ENCODE measurements around the gene NSG1. TPM values are rescaled to one million over a fixed set of nuclear protein-coding genes. Genes with fewer than 3 reads are reported as not detected.

Gene NSG1
- total RNA-seq, 1 experiment from 2014 or later: 1.3 TPM

DNA sequence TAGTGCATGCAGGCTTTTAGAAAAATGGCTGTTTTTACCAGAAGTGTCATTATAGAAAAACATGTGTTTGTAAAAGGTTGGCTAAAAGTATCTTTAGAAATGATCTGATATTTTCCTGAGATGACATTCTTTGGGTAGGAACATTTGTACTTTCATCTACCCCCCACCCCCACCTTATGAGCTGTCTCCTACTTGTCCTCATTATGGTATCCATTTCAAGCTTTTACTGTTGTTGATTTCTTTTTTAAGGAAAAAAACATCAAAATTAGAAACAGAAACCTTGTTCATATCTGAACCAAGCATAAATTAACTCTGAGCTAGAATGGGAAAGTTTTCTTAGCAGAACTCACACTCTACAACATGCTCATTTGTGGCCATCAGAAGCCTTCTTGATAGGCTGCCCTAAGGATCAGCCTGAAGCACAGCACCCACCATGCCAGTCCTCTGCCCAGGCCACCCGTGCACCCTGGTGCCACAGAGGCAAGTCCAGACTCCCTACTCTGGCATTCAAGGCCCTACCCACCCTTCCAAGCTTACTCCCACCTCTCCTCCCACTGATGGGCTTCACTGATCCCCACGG is 49.4 kb downstream of the NSG1 start:
- ChIA-PET CTCF (no interaction called here), POLR2A (ENCODE audit: low non-redundant PET) (no interaction called here)
- BruUV-seq (replicated peaks): no TSS peak
- H3K4me3 ChIP-seq (ENCODE audit: low read depth, low read length, poor library complexity, severe bottlenecking): no peak overlapping the region
- no peak for TF ChIP-seq EZH2 (IDR thresholded peaks at IDR 0.05; ENCODE audit: borderline replicate concordance, low read depth, low read length, poor library complexity, severe bottlenecking)
- TF ChIP-seq, protein P1, sequence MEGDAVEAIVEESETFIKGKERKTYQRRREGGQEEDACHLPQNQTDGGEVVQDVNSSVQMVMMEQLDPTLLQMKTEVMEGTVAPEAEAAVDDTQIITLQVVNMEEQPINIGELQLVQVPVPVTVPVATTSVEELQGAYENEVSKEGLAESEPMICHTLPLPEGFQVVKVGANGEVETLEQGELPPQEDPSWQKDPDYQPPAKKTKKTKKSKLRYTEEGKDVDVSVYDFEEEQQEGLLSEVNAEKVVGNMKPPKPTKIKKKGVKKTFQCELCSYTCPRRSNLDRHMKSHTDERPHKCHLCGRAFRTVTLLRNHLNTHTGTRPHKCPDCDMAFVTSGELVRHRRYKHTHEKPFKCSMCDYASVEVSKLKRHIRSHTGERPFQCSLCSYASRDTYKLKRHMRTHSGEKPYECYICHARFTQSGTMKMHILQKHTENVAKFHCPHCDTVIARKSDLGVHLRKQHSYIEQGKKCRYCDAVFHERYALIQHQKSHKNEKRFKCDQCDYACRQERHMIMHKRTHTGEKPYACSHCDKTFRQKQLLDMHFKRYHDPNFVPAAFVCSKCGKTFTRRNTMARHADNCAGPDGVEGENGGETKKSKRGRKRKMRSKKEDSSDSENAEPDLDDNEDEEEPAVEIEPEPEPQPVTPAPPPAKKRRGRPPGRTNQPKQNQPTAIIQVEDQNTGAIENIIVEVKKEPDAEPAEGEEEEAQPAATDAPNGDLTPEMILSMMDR (conservative IDR thresholded peaks at IDR 0.05; ENCODE audit: low read depth, low read length): no peak
- intact Hi-C loops (cut with micrococcal nuclease; ENCODE audit: unreplicated experiment): loop anchor here (10.0 kb wide), 1 partner anchor 182 kb away; no protein-coding TSS in a partner anchor
- no peaks in the 10 kb centered on the region for H3K9me3 ChIP-seq (ENCODE audit: low read depth, low read length, poor library complexity, severe bottlenecking)
- H3K27ac ChIP-seq (ENCODE audit: low read depth, low read length, poor library complexity, severe bottlenecking): no peak overlapping the region
- H3K4me1 ChIP-seq (ENCODE audit: insufficient read depth, low read length, poor library complexity, severe bottlenecking): no peaks in the 10 kb centered on the region
- no peaks in the 10 kb centered on the region for H3K27me3 ChIP-seq (replicated peaks; ENCODE audit: insufficient read depth, low read depth, low read length, poor library complexity)
- H3K36me3 ChIP-seq (ENCODE audit: insufficient read depth, low read length, poor library complexity, severe bottlenecking): no peaks in the 10 kb centered on the region
- no peak for DNase-seq (ENCODE audit: low spot score)

GRCh38 chr4:4437798-4438470 is 51.0 kb downstream of the NSG1 start:
- CTCF ChIA-PET: no interaction called here
- Histone ChIP-seq H3K27me3 (replicated peaks; ENCODE audit: insufficient read depth, low read depth, low read length, poor library complexity) (no peaks in the 10 kb centered on the region), H3K36me3 (ENCODE audit: insufficient read depth, low read length, poor library complexity, severe bottlenecking) (no peaks in the 10 kb centered on the region), H3K4me3 (ENCODE audit: low read depth, low read length, poor library complexity, severe bottlenecking) (no peak overlapping the region), H3K27ac (ENCODE audit: low read depth, low read length, poor library complexity, severe bottlenecking) (no peak overlapping the region), H3K9me3 (ENCODE audit: low read depth, low read length, poor library complexity, severe bottlenecking) (no peaks in the 10 kb centered on the region), H3K4me1 (ENCODE audit: insufficient read depth, low read length, poor library complexity, severe bottlenecking) (no peaks in the 10 kb centered on the region)
- DNase-seq (ENCODE audit: low spot score): no peak
- POLR2A ChIA-PET (ENCODE audit: low non-redundant PET): no interaction called here
- no TSS peak for BruUV-seq (replicated peaks)
- TF ChIP-seq EZH2 (IDR thresholded peaks at IDR 0.05; ENCODE audit: borderline replicate concordance, low read depth, low read length, poor library complexity, severe bottlenecking): no peak
- TF ChIP-seq, protein P1 (conservative IDR thresholded peaks at IDR 0.05; ENCODE audit: low read depth, low read length): no peak
- intact Hi-C loops (cut with micrococcal nuclease; ENCODE audit: unreplicated experiment): loop anchor here (10.0 kb wide), 1 partner anchor 183 kb away; no protein-coding TSS in a partner anchor

DNA sequence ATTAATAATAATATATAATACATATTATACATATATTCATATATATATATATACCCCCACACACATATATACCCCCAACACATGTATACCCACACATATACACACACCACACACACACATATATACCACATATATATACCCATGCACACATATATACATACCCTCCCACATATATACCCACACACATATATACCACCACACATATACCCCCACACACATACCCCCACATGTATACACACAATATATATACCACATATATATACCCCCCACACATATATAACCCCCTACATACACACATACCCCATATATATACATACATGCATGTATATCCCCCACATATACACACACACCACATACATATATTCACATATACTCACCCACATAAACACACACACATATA is 52.0 kb downstream of the NSG1 start:
- TF ChIP-seq, protein P1 (conservative IDR thresholded peaks at IDR 0.05; ENCODE audit: low read depth, low read length): no peak
- no peak for TF ChIP-seq EZH2 (IDR thresholded peaks at IDR 0.05; ENCODE audit: borderline replicate concordance, low read depth, low read length, poor library complexity, severe bottlenecking)
- Histone ChIP-seq H3K36me3 (ENCODE audit: insufficient read depth, low read length, poor library complexity, severe bottlenecking) (no peaks in the 10 kb centered on the region), H3K4me1 (ENCODE audit: insufficient read depth, low read length, poor library complexity, severe bottlenecking) (no peaks in the 10 kb centered on the region), H3K9me3 (ENCODE audit: low read depth, low read length, poor library complexity, severe bottlenecking) (no peaks in the 10 kb centered on the region), H3K4me3 (ENCODE audit: low read depth, low read length, poor library complexity, severe bottlenecking) (no peak overlapping the region), H3K27me3 (replicated peaks; ENCODE audit: insufficient read depth, low read depth, low read length, poor library complexity) (no peaks in the 10 kb centered on the region), H3K27ac (ENCODE audit: low read depth, low read length, poor library complexity, severe bottlenecking) (no peak overlapping the region)
- no peak for DNase-seq (ENCODE audit: low spot score)
- intact Hi-C loops (cut with micrococcal nuclease; ENCODE audit: unreplicated experiment): loop anchor here (10.0 kb wide), 1 partner anchor 184 kb away; no protein-coding TSS in a partner anchor
- ChIA-PET CTCF (no interaction called here), POLR2A (ENCODE audit: low non-redundant PET) (no interaction called here)
- no TSS peak for BruUV-seq (replicated peaks)

All from A673 (cell line).